HG02970 (cell line): Measurements from ENCODE around the gene PRR15.
"Not testable (repeated sequence)": the region's sequence is repeated elsewhere in the genome, so short reads cannot be mapped to it uniquely, and the experiment has no call there.

Experiments
- ATAC-seq: cut with Tn5 transposase; IDR thresholded peaks from one replicate; pipeline ENCODE4 v1.9.1; 2021; ENCODE audit warnings: mild to moderate bottlenecking, moderate library complexity, moderate number of reproducible peaks; ENCODE audit not compliant: unreplicated experiment, low FRiP score

The PRR15 gene

GRCh38 chr7:29563590-29564495 lies at the start of gene PRR15:
Gene PRR15 (plus strand): TSS chr7:29563835. CDS start chr7:29566330, 2,495 bp downstream.
- ATAC-seq, result no peak

- no peak for ATAC-seq
Observed at GRCh38 chr7:29516491-29516890, 47.1 kb upstream of the PRR15 start.

GRCh38 chr7:29518616-29519015 lies 45.0 kb upstream of the PRR15 start:
- no peak for ATAC-seq

GRCh38 chr7:29523728-29524127 lies 39.9 kb upstream of the PRR15 start:
- no peak for ATAC-seq

- ATAC-seq, result no peak
Observed at GRCh38 chr7:29527505-29528108, 36.0 kb upstream of the PRR15 start.

- ATAC-seq, result not testable (repeated sequence)
Observed at GRCh38 chr7:29528526-29528925, 35.1 kb upstream of the PRR15 start.

- no peak for ATAC-seq
Observed at GRCh38 chr7:29538389-29538788, 25.2 kb upstream of the PRR15 start.

- no peak for ATAC-seq
Observed at GRCh38 chr7:29539471-29539870, 24.2 kb upstream of the PRR15 start.

GRCh38 chr7:29547421-29547820 lies 16.2 kb upstream of the PRR15 start:
- no peak for ATAC-seq

GRCh38 chr7:29548823-29549222 lies 14.8 kb upstream of the PRR15 start:
- no peak for ATAC-seq

- no peak for ATAC-seq
Observed at GRCh38 chr7:29552392-29552791, 11.2 kb upstream of the PRR15 start.

- no peak for ATAC-seq
Observed at GRCh38 chr7:29555061-29555460, 8.6 kb upstream of the PRR15 start.

- no peak for ATAC-seq
Observed at GRCh38 chr7:29556405-29557195, 7.0 kb upstream of the PRR15 start.

- no peak for ATAC-seq
Observed at GRCh38 chr7:29557954-29558353, 5.7 kb upstream of the PRR15 start.

GRCh38 chr7:29561271-29561670 lies 2.4 kb upstream of the PRR15 start:
- ATAC-seq, result no peak

- no peak for ATAC-seq
Observed at GRCh38 chr7:29562307-29562706, 1.3 kb upstream of the PRR15 start.

- no peak for ATAC-seq
Observed at GRCh38 chr7:29564496-29565223, 1.0 kb downstream of the PRR15 start.

GRCh38 chr7:29565224-29565630 lies 1.6 kb downstream of the PRR15 start:
- ATAC-seq, result no peak

- ATAC-seq, result no peak
Observed at GRCh38 chr7:29565634-29565981, 2.0 kb downstream of the PRR15 start.

- ATAC-seq, result no peak
Observed at GRCh38 chr7:29565982-29566746, 2.5 kb downstream of the PRR15 start.
